Keratinocyte (primary cell): ENCODE data around the gene DGKI. TPM values are rescaled to one million over a fixed set of nuclear protein-coding genes. Genes with fewer than 3 reads are reported as not detected.

Experiments used
- DNase-seq: peaks from one replicate; pipeline ENCODE4 v3.0.0-alpha.2; 2011; ENCODE audit warnings: low read depth, missing footprints, low spot score
- FAIRE-seq: peaks from 2 replicates; lab custom pipeline; 2011; peaks lifted over from hg19 to GRCh38; lab: Jason Lieb, UNC
- H2AFZ ChIP-seq: 2 replicates; pipeline ENCODE4 v1.6.0; 2012; ENCODE audit warnings: low read length, control low read depth, inconsistent platforms; ENCODE audit not compliant: control insufficient read depth
- H3K27ac ChIP-seq: 2 replicates; pipeline ENCODE4 v1.5.1; 2011; ENCODE audit warnings: low read length; ENCODE audit not compliant: control insufficient read depth, insufficient read depth
- H3K27me3 ChIP-seq: 3 replicates; pipeline ENCODE4 v1.6.0; 2011; ENCODE audit warnings: low read length; ENCODE audit not compliant: control insufficient read depth, insufficient read depth; ENCODE audit errors: extremely low read depth
- H3K36me3 ChIP-seq, 2 experiments: 2 replicates in 1 of 2; 3 replicates in 1 of 2; pipeline ENCODE4 v1.5.1; 2011; ENCODE audit warnings: low read length in 2 of 2, mild to moderate bottlenecking in 1 of 2; ENCODE audit not compliant: control insufficient read depth in 2 of 2, insufficient read depth in 2 of 2; ENCODE audit errors: extremely low read depth in 1 of 2
- H3K4me1 ChIP-seq: 3 replicates; pipeline ENCODE4 v1.5.1; 2011; ENCODE audit warnings: low read length; ENCODE audit not compliant: control insufficient read depth, insufficient read depth; ENCODE audit errors: extremely low read depth
- H3K4me2 ChIP-seq: 3 replicates; pipeline ENCODE4 v1.6.0; 2011; ENCODE audit warnings: low read depth, low read length; ENCODE audit not compliant: control insufficient read depth, insufficient read depth; ENCODE audit errors: extremely low read depth
- H3K4me3 ChIP-seq, 3 experiments: fragments of 200-600 bp in 1 of 3; sonication (generic) in 1 of 3; 2 replicates in 2 of 3; 3 replicates in 1 of 3; pipeline ENCODE4 v1.5.1; 2011 to 2016; ENCODE audit warnings: low read length in 3 of 3, mild to moderate bottlenecking in 3 of 3, control low read depth in 2 of 3, inconsistent platforms in 1 of 3, low read depth in 1 of 3, mixed read lengths in 1 of 3, mixed run types in 1 of 3, moderate library complexity in 1 of 3; ENCODE audit not compliant: control insufficient read depth in 2 of 3, insufficient read depth in 2 of 3; ENCODE audit errors: extremely low read depth in 1 of 3
- H3K79me2 ChIP-seq: 2 replicates; pipeline ENCODE4 v1.6.0; 2012; ENCODE audit warnings: low read length; ENCODE audit not compliant: control insufficient read depth, insufficient read depth
- H3K9ac ChIP-seq: 3 replicates; pipeline ENCODE4 v1.6.0; 2011; ENCODE audit warnings: low read length; ENCODE audit not compliant: control insufficient read depth, insufficient read depth; ENCODE audit errors: extremely low read depth
- H3K9me1 ChIP-seq: 3 replicates; pipeline ENCODE4 v1.6.0; 2011; ENCODE audit warnings: low read length; ENCODE audit not compliant: control insufficient read depth, insufficient read depth; ENCODE audit errors: extremely low read depth
- H3K9me3 ChIP-seq: 2 replicates; pipeline ENCODE4 v1.5.1; 2012; ENCODE audit warnings: low read depth, low read length; ENCODE audit not compliant: control insufficient read depth
- H4K20me1 ChIP-seq: 3 replicates; pipeline ENCODE4 v1.6.0; 2011; ENCODE audit warnings: low read length; ENCODE audit not compliant: control insufficient read depth, insufficient read depth; ENCODE audit errors: extremely low read depth
- CTCF ChIP-seq, 3 experiments: IDR thresholded peaks in 1 of 3; conservative IDR thresholded peaks in 1 of 3; optimal IDR thresholded peaks in 1 of 3; 2 replicates in 2 of 3; 3 replicates in 1 of 3; pipeline versions ENCODE3 to v1.5.1; 2011; ENCODE audit warnings: low read length in 3 of 3, mild to moderate bottlenecking in 3 of 3, moderate library complexity in 2 of 3, control low read depth in 1 of 3, inconsistent platforms in 1 of 3; ENCODE audit not compliant: insufficient read depth in 2 of 3; ENCODE audit errors: extremely low read depth in 1 of 3
- EZH2 ChIP-seq: IDR thresholded peaks from one replicate; pipeline ENCODE4 v1.6.1; 2012; ENCODE audit warnings: inconsistent platforms, mild to moderate bottlenecking, low read length, moderate library complexity
- dilution Hi-C: fragments of 300-500 bp; cut with MboI; formaldehyde crosslinking; loops from one replicate; pipeline ENCODE4 v1.7.0; 2020; ENCODE audit warnings: low sequenced_read_pairs; ENCODE audit not compliant: extremely low pct_ligation_motif_present
- polyA plus RNA-seq, 5 experiments: library from polyadenylated mRNA; depleted of rRNA in 3 of 5; stranded (reverse) in 3 of 5; stranded (forward) in 1 of 5; unstranded in 1 of 5; fragments of >200 nt; gene quantifications; 1 replicate in 1 of 5; 2 replicates in 3 of 5; 3 replicates in 1 of 5; pipeline versions ENCODE4 v1.2.1 to v1.2.3, GENCODE V29; 2011 to 2012; ENCODE audit warnings: missing spikeins in 2 of 5, low read depth in 1 of 5, low replicate concordance in 1 of 5

DGKI gene
- polyA plus RNA-seq, 1 donor (not counting 4 experiments of a cell fraction or from before 2014, with no cell fraction given) = 0.14 TPM

- Histone ChIP-seq H3K36me3 (peaks cover 0 to 5% of the 10 kb centered on the region in 2 experiments), H3K4me3 (no peak overlapping the region), H3K9me1 (no peaks in the 10 kb centered on the region), H3K27ac (no peak overlapping the region), H4K20me1 (no peaks in the 10 kb centered on the region), H3K9me3 (no peaks in the 10 kb centered on the region), H3K4me1 (no peaks in the 10 kb centered on the region), H3K27me3 (no peaks in the 10 kb centered on the region), H2AFZ (no peak overlapping the region), H3K79me2 (no peaks in the 10 kb centered on the region), H3K4me2 (no peak overlapping the region), H3K9ac (no peak overlapping the region)
- dilution Hi-C loops = no loop called here
- no peak for DNase-seq
- no peak for FAIRE-seq
- TF ChIP-seq EZH2 (no peak), CTCF (optimal IDR thresholded peaks at IDR 0.05 in 1 of 3, IDR thresholded peaks at IDR 0.05 in 1 of 3, conservative IDR thresholded peaks at IDR 0.05 in 1 of 3; ENCODE audit: extremely low read depth in 1 of 3, insufficient read depth in 2 of 3, low read length in 3 of 3) (no peak)
These were observed 26.8 kb upstream of the DGKI start for GRCh38 chr7:137873524-137873923.

- Histone ChIP-seq H3K27ac (no peak overlapping the region), H3K4me1 (no peaks in the 10 kb centered on the region), H4K20me1 (no peaks in the 10 kb centered on the region), H3K4me2 (no peak overlapping the region), H2AFZ (no peak overlapping the region), H3K4me3 (no peak overlapping the region), H3K36me3 (peaks cover 3 to 6% of the 10 kb centered on the region in 2 experiments), H3K9ac (no peak overlapping the region), H3K79me2 (no peaks in the 10 kb centered on the region), H3K27me3 (no peaks in the 10 kb centered on the region), H3K9me1 (no peaks in the 10 kb centered on the region), H3K9me3 (no peaks in the 10 kb centered on the region)
- FAIRE-seq (no peak), DNase-seq (no peak)
- TF ChIP-seq CTCF (optimal IDR thresholded peaks at IDR 0.05 in 1 of 3, IDR thresholded peaks at IDR 0.05 in 1 of 3, conservative IDR thresholded peaks at IDR 0.05 in 1 of 3; ENCODE audit: extremely low read depth in 1 of 3, insufficient read depth in 2 of 3, low read length in 3 of 3) (no peak), EZH2 (no peak)
- dilution Hi-C loops = no loop called here
These were observed 24.6 kb upstream of the DGKI start for GRCh38 chr7:137871170-137871915.
